LNCAP (cell line): Measurements from ENCODE around the gene TRIP6.

Experiments used
- CTCF ChIP-seq: fragments of 450-650 bp; IDR thresholded peaks from 2 replicates; pipeline ENCODE4 v1.5.1; 2017; ENCODE audit warnings: mild to moderate bottlenecking

The TRIP6 gene

GRCh38 chr7:100911484-100911883, 44.3 kb downstream of the TRIP6 start:
- TF ChIP-seq CTCF: no peak

GRCh38 chr7:100914208-100914878, 47.2 kb downstream of the TRIP6 start:
- TF ChIP-seq CTCF: no peak

- TF ChIP-seq CTCF: no peak
Measured at GRCh38 chr7:100914879-100915447, 47.8 kb downstream of the TRIP6 start.

GRCh38 chr7:100921039-100921438, 53.9 kb downstream of the TRIP6 start:
- no peak for TF ChIP-seq CTCF
